DOHH2 (cell line): ENCODE measurements around the gene COL4A1.

Source experiments
- H3F3A ChIP-seq: fragments of 200-600 bp; sonication (generic), shearing (Covaris generic); 2 replicates; pipeline ENCODE4 v1.6.0; 2016; ENCODE audit warnings: antibody characterized with exemption, mild to moderate bottlenecking; ENCODE audit not compliant: control insufficient read depth, insufficient read depth
- H3K27ac ChIP-seq: fragments of 200-600 bp; sonication (generic); 2 replicates; pipeline ENCODE4 v1.5.1; 2014; ENCODE audit warnings: low read depth, mild to moderate bottlenecking, low read length, moderate library complexity
- H3K27me3 ChIP-seq: fragments of 200-600 bp; sonication (generic); 2 replicates; pipeline ENCODE4 v1.6.1; 2014; ENCODE audit warnings: mild to moderate bottlenecking, low read length, mixed read lengths; ENCODE audit not compliant: control insufficient read depth
- H3K36me3 ChIP-seq: fragments of 200-600 bp; sonication (generic); 2 replicates; pipeline ENCODE4 v1.6.1; 2014; ENCODE audit warnings: mild to moderate bottlenecking, low read length, moderate library complexity, mixed read lengths; ENCODE audit not compliant: control insufficient read depth
- H3K4me1 ChIP-seq: fragments of 200-600 bp; sonication (generic); 2 replicates; pipeline ENCODE4 v1.6.1; 2014; ENCODE audit warnings: mild to moderate bottlenecking, low read length, mixed read lengths; ENCODE audit not compliant: control insufficient read depth
- H3K4me2 ChIP-seq: fragments of 200-600 bp; sonication (generic); 2 replicates; pipeline ENCODE4 v1.6.0; 2014; ENCODE audit warnings: mild to moderate bottlenecking, low read length, moderate library complexity
- H3K4me3 ChIP-seq: fragments of 200-600 bp; sonication (generic); 2 replicates; pipeline ENCODE4 v1.5.1; 2014; ENCODE audit warnings: mild to moderate bottlenecking, low read length, mixed read lengths
- H3K79me2 ChIP-seq: fragments of 200-600 bp; sonication (generic); 2 replicates; pipeline ENCODE4 v1.6.1; 2014; ENCODE audit warnings: mild to moderate bottlenecking, low read length, mixed read lengths; ENCODE audit not compliant: control insufficient read depth
- H3K9me2 ChIP-seq: fragments of 200-600 bp; sonication (generic); replicated peaks from 2 replicates; pipeline ENCODE4 v1.6.1; 2014; ENCODE audit warnings: mild to moderate bottlenecking, low read length, mixed read lengths; ENCODE audit not compliant: control insufficient read depth
- H3K9me3 ChIP-seq: fragments of 200-600 bp; sonication (generic); 2 replicates; pipeline ENCODE4 v1.6.1; 2014; ENCODE audit warnings: antibody characterized with exemption, low read length, mixed read lengths; ENCODE audit not compliant: control insufficient read depth, insufficient read depth
- H4K20me1 ChIP-seq: fragments of 200-600 bp; sonication (generic); 2 replicates; pipeline ENCODE4 v1.6.0; 2014; ENCODE audit warnings: low read depth, mild to moderate bottlenecking, antibody characterized with exemption, low read length, moderate library complexity; ENCODE audit not compliant: control insufficient read depth, insufficient read depth
- EZH2phosphoT487 ChIP-seq: fragments of 200-600 bp; sonication (generic); IDR thresholded peaks from 2 replicates; pipeline ENCODE4 v1.6.1; 2017; ENCODE audit warnings: borderline replicate concordance, mild to moderate bottlenecking, antibody characterized with exemption, low read length, moderate library complexity, mixed read lengths
- TF ChIP-seq, protein P1 (sequence below): fragments of 200-600 bp; sonication (generic); IDR thresholded peaks from one replicate; pipeline ENCODE4 v1.5.1; 2014; ENCODE audit warnings: antibody characterized with exemption, mild to moderate bottlenecking, low read depth, low read length; ENCODE audit not compliant: poor library complexity, severe bottlenecking

COL4A1 gene

DNA sequence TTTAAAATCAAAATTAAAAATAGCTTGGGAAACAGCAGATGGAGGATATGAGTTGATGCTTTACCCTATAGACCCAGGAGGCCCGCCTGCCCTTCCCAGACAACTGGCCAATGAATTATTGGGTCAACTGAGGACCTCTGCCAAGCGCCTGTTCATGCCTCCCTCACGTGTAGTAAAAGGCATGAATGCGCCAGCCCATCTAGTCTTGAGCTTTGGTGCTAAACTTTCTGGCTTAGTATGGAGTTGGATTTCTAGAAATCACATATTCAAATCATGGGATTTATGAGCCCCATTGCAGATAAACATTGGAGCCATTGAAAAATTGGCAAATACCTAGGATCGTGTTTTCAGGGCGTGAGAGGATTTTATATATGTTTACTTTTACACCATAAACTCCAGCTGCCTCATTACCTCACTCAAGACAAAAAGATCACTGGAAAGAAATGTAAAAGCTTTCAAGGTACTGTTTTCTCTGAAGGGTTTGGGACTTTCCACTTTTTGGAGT lies 47.2 kb upstream of the COL4A1 start:
- H3K36me3 ChIP-seq = no peaks in the 10 kb centered on the region
- no peaks in the 10 kb centered on the region for H3K4me1 ChIP-seq
- H3K4me3 ChIP-seq = no peak overlapping the region
- H3K9me3 ChIP-seq = no peaks in the 10 kb centered on the region
- H3K4me2 ChIP-seq = no peak overlapping the region
- no peak overlapping the region for H3K27ac ChIP-seq
- TF ChIP-seq, protein P1, sequence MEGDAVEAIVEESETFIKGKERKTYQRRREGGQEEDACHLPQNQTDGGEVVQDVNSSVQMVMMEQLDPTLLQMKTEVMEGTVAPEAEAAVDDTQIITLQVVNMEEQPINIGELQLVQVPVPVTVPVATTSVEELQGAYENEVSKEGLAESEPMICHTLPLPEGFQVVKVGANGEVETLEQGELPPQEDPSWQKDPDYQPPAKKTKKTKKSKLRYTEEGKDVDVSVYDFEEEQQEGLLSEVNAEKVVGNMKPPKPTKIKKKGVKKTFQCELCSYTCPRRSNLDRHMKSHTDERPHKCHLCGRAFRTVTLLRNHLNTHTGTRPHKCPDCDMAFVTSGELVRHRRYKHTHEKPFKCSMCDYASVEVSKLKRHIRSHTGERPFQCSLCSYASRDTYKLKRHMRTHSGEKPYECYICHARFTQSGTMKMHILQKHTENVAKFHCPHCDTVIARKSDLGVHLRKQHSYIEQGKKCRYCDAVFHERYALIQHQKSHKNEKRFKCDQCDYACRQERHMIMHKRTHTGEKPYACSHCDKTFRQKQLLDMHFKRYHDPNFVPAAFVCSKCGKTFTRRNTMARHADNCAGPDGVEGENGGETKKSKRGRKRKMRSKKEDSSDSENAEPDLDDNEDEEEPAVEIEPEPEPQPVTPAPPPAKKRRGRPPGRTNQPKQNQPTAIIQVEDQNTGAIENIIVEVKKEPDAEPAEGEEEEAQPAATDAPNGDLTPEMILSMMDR = no peak
- TF ChIP-seq EZH2phosphoT487 = no peak
- H3K9me2 ChIP-seq = no peaks in the 10 kb centered on the region
- no peaks in the 10 kb centered on the region for H4K20me1 ChIP-seq
- no peaks in the 10 kb centered on the region for H3K79me2 ChIP-seq
- no peaks in the 10 kb centered on the region for H3K27me3 ChIP-seq
- H3F3A ChIP-seq = no peaks in the 10 kb centered on the region

DNA sequence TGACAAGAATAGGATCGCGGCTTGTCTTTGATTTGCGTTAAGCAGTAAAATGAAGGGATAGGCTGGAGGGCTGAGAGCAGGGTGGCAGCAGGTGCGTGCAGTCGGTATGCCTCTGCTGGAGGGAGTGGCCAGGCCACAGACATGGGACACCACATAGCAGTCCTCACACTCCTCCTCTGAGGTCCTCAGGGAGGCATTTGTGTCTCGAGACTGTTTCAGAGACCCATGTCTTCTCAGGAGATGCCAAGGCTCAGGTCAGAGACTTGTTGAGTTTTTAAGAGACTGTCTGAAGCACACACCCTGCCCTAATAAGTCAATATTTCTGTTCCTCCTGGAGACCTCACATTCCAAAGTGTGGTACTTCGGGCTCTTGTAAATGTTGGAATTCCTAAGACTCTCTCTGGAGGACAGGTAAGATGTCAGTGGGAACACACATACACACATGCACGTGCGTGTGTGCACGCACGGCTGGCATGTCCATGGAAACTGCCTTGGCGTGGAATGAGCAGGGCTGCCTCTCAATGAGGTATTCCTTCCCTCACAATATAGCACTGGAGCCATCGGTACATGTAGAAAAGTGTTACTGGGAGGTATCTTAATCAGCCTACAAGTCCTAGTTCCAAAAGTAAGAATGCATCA lies 46.5 kb upstream of the COL4A1 start:
- H3K79me2 ChIP-seq = no peaks in the 10 kb centered on the region
- H3K27ac ChIP-seq = no peak overlapping the region
- no peak overlapping the region for H3K4me3 ChIP-seq
- no peaks in the 10 kb centered on the region for H3K36me3 ChIP-seq
- TF ChIP-seq EZH2phosphoT487 = no peak
- TF ChIP-seq, protein P1 = no peak
- H3K9me2 ChIP-seq = no peaks in the 10 kb centered on the region
- no peaks in the 10 kb centered on the region for H3K27me3 ChIP-seq
- no peaks in the 10 kb centered on the region for H3K9me3 ChIP-seq
- no peak overlapping the region for H3K4me2 ChIP-seq
- H4K20me1 ChIP-seq = no peaks in the 10 kb centered on the region
- H3K4me1 ChIP-seq = no peaks in the 10 kb centered on the region
- H3F3A ChIP-seq = no peaks in the 10 kb centered on the region

DNA sequence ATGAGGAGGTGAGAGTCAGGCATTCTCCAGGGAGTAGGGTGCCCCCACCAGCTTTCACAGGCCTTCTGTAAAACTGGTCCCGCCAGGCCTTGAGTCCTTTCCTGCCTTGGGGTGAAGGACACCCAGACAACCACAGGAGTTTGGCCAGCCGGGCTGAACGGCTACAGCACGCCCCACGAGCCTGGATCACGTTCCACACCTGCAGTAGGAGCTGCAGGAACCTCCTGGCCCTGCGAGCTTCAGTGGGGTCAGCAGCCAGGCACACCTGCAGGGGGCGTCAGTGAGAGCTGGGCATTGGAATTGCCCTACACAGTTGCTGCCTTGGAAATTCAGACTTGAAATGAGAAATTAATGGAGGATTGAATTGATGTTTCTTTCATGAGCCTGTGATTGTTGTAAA lies 45.8 kb upstream of the COL4A1 start:
- Histone ChIP-seq H3K79me2 (no peaks in the 10 kb centered on the region), H3K4me2 (no peak overlapping the region), H3K9me2 (no peaks in the 10 kb centered on the region), H4K20me1 (no peaks in the 10 kb centered on the region), H3K27ac (no peak overlapping the region), H3K4me1 (no peaks in the 10 kb centered on the region), H3K9me3 (no peaks in the 10 kb centered on the region), H3K36me3 (no peaks in the 10 kb centered on the region), H3K4me3 (no peak overlapping the region), H3F3A (no peaks in the 10 kb centered on the region), H3K27me3 (no peaks in the 10 kb centered on the region)
- TF ChIP-seq, protein P1 = peak; percentile 46
- no peak for TF ChIP-seq EZH2phosphoT487
